Amygdala (tissue), 56 donors: ENCODE results near the gene CAMK2D.

ENCODE experiments used
- DNase-seq, 56 donors: peaks; one replicate each; lab custom pipeline; 2025; lab: John Stamatoyannopoulos, UW

Gene CAMK2D

DNA sequence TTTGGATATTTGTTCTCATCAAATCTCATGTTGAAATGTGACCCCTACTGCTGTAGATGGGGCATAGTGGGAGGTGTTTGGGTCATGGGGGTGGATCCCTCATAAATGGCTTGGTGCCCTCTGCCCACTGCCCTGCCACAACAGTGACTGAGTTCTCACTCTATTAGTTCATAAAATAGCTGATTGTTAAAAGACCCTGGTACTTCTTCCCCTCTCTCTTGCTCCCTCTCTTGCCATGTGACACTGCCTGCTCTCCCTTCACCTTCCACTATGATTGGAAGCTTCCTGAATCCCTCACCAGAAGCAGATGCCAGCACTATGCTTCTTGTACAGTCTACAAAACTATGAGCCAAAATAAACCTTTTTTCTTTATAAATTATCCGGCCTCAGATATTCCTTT, 182.2 kb downstream of the CAMK2D start:
- no peak for DNase-seq

DNA sequence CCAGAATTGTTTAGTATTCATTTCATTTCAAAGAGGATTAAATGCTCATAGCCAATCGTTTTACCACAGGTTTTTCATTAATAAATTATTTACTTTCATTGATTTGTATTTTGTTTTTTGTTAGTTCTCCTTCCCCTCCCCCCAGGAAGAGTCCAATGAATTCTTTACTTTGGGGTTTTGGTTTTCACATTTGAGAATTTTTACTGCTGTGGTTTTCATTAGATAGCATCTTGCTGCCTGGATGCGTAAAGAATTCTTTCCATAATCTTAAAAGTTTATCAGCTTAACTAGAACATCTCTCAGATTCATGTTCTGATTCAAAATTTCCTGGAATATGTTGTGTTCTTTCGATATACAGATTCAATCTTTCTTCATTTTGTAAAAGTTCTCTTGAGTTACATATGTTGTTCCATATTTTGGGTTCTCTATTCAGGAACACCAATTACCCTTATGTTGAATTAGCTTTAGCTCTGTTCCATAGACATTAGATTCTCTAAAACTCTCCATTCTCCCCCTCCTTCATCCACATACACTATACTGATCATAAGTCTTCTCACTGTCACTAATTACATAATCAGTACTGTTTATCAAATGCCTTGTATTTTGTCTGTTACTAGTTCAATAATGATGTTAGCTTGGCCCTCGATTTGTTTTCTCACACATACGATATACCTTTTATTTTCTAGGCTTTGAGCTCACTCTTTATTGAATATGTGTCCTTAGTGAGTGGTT, 184.4 kb downstream of the CAMK2D start:
- no peak for DNase-seq

DNA sequence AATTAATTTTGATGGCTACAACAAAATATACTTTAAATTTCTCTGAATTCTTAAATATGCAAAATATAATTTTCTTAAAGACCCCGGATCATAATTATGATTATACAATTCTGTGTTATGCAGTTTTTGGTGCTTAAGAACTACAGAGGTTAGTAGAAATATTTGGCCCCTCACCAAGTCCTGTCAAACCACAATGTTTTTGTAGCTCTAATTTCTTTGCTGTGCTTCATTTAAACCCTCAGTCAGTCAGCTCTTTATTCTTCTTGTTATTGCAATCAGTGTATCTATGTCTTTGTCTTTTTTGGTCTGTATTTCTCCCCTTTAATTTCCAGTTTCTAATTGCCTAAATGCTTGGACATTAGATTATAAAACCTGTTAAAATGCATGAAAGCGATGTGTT, 186.1 kb downstream of the CAMK2D start:
- DNase-seq: no peak

- DNase-seq: no peak
These were observed 186.9 kb downstream of the CAMK2D start for GRCh38 chr4:113574636-113575103.

DNA sequence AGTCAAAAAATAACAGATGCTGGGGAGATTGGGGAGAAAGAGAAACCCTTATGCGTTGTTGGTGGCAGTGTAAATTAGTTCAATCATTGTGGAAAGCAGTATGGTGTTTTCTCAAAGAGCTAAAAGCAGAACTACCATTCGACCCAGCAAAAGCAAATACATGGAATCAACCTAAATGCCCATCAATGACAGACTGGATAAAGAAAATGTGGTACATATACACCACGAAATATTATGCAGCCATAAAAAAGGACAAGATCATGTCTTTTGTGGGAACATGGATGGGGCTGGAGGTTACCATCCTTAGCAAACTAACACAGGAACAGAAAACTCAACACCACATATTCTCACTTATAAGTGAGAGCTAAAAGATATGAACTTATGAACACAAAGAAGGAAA, 188.9 kb downstream of the CAMK2D start:
- no peak for DNase-seq

- DNase-seq: no peak
These were observed 195.3 kb downstream of the CAMK2D start for GRCh38 chr4:113566015-113566795.

- DNase-seq: no peak
These were observed 195.9 kb downstream of the CAMK2D start for GRCh38 chr4:113565702-113566012.

GRCh38 chr4:113564493-113564892, 197.0 kb downstream of the CAMK2D start:
- DNase-seq: no peak

DNA sequence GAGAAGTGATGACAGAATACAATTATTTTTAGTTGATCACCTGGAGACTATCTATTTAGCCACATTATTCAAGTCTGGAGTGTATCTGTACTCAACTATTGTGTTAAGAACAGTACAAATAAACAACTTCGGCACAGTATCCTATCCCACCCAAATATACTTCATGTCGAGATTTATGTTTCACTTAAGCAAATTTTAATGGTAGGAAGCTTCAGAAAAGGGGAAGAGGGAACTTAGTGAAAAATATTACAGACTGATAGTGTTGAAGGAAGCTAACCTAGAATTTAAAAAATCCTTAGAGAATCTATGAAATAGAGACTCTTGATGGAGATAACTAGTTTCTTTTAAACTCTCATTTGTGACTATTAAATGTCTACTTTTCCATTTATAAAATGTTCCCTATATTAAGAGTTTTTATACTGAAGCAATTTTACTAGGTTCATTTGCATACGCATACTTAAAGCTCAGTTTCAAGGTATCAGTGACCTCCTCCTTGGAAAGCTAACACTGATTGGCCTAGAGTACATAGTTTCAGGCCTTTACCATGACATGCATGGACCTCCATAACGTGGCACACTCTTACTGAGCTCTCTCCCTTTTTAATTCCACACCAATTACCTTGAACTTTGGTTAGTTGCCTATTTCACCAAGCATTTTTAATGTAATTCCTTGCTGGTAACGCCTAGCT, 197.7 kb downstream of the CAMK2D start:
- no peak for DNase-seq

DNA sequence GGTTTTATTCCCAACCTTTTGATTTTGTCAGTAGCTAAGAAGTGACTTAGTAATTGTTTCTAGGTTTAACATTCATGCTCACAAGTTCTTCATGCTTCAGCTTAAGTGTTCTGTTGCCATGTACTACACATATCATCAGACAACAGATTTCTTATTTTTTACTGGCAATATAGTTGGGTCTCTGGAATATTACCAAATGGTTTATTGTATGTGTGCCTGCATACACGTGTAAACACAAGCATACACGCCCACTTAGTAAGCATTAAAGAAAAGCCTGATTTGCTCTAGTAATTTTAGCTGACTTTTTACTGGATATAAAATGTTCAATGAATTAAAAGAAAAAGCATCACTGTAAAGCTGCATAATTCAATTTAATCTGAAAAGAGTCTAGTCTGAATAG, 199.8 kb downstream of the CAMK2D start:
- no peak for DNase-seq

DNA sequence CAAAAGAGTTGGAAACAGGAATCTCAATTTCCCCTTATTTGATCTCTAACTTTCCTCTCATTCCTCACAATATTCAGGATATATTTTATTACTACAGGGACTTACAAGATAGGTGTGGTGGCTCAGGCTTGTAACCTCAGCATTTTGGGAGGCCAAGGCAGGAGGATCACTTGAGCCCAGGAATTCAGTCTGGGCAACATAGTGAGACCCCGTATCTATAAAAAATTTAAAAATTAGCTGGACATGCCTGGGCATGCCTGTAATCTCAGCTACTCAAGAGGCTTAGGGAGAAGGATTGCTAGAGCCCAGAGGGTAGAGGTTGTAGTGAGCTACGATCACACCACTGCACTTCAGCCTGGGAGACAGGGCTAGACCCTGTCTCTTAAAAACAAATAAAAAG, 200.4 kb downstream of the CAMK2D start:
- DNase-seq: no peak

GRCh38 chr4:113560579-113560978, 201.0 kb downstream of the CAMK2D start:
- no peak for DNase-seq

GRCh38 chr4:113559947-113560346, 201.6 kb downstream of the CAMK2D start:
- no peak for DNase-seq

DNA sequence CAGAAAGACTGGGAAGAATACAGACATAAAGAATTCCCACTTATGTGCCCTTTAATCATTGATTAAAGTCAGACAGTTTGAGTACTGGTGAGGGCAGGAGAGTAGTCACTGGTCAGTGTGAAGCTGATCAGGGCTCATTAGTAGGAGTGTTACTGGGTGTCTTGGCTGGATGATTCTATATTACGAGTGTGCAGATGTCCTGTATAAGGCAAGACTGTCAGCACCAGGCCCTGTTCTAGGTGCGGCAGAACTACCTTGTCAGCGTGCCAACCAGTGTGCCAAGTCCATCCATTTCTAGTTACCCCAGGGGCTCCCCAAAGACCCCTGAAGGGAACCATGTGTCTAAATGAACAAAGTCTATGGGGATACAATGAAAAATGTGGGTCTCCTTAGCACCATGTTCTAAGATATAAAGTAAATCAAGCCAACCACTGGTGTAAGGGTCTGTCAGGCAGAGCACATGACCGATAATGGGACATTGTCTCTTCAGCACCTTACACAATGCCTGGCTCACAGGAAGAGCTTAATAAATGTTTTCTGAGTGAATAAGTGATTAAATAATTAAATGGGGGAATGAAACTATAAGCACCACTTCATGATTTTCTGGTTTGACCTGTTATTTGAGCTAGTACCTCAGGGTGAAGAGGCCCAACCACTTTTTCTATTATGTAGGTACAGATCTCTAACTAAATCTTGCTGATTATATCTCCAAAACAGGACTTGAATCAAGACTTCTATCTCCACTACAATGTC, 205.0 kb downstream of the CAMK2D start:
- DNase-seq: no peak

GRCh38 chr4:113555868-113556267, 205.7 kb downstream of the CAMK2D start:
- no peak for DNase-seq

DNA sequence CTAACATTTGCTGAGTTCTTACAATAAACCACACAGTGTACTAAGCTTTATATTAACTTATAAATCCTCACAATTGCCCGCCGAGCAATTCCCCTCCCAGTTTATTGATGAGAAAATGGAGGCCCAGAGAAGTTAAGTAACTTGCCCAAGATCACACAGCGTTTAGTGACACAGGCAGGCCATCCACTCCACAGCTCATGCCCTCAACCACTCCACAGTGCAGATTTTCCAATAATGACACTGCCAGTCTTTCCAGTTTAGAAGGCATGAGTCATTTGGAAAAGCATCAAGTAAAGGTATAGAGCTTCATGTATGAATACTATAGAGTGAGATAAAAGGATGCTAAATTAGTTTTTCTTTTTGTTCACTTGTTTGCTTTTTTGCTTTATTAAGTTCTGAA, 208.5 kb downstream of the CAMK2D start:
- no peak for DNase-seq

DNA sequence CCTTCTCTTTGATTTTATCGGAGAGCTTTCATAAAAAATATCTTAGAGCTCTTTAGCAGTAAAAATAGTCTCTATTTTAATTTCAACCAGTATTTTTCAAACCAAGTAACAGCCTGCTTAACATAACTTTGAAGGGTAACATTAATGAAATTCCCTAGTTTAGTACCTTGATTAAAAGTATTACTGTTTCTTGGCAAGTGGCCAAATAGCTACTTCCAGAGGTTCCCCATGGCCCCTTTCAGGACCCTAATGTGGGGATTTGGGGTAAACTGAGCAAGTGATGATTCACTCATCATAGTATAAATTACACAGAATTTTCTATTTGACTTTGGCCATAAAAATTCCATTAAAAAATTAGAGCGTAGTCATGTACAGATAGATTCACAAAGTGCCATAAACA, 211.0 kb downstream of the CAMK2D start:
- DNase-seq: no peak

GRCh38 chr4:113548303-113548702, 213.2 kb downstream of the CAMK2D start:
- no peak for DNase-seq

- DNase-seq: peak in 54 of 56 donors; percentile 8 to 90 (median 54)
These were observed 214.0 kb downstream of the CAMK2D start for GRCh38 chr4:113547487-113548042.

DNA sequence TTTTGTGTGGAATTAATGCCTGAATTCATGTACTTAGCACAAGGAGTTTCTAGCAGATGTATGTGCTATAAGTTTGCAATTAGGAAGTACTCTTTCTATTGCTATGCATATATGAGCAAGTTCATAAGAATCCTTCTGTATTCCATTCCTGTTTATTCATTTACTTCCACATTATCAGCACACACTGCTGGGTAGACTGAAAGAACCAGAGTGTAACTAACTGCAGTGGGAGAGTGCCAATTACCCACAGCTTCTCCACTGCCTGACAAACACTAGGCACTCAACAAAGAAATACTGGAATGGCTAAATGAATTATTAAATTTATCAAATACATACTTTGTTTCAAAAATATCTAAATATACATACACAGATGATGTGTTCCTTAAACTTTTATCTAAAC, 219.6 kb downstream of the CAMK2D start:
- no peak for DNase-seq

GRCh38 chr4:113540859-113541258, 220.7 kb downstream of the CAMK2D start:
- no peak for DNase-seq
